Measurements from ENCODE around the gene RAB11FIP4.

GRCh38 chr17:31509095-31509804 lies 117.8 kb downstream of the RAB11FIP4 start:
- no peak for TF ChIP-seq EZH2 (IDR thresholded peaks at IDR 0.05; ENCODE audit: low read length, missing control alignments)
- TF ChIP-seq CTCF (conservative IDR thresholded peaks at IDR 0.05 in 1 of 2, IDR thresholded peaks at IDR 0.05 in 1 of 2; ENCODE audit: low read depth in 1 of 2, low read length in 2 of 2) = no peak
